Measurements from ENCODE around the gene GRM2.

GRM2 gene

DNA sequence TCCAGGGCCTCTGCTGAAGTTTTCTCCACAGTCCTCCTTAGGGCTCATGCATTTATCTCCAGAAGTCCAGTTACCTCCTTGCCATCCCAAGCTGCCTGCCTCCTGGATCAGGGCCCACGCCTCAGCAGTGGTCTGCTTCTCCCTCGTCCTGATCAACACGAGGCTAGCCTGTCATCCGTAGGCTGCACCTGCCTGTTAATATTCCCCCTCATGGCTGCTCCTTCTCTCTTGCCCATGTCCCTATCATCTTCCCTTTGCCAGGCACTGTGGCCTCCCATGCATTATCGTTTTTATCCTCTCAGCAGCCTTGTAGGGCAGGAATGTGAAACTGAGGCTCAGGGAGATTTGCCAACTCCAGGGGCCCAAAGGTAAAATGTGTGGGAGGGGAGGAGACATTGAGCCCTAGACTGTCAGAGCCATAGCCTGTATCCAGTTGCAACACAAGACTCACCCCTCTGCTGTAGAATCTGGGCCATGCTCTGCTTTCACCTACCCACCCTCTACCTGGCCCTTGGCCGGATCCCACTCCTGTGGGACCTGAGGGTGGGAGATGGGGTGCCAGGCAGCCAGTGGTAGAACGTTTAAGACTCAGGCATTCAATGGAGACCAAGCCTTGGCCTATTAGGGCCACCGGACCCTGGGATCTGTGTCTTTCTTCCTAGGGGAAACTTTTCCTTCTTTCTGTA is 4.6 kb downstream of the GRM2 start:
- no peak overlapping the region for H3K9ac ChIP-seq
- peaks cover 31% of the 10 kb centered on the region for H3K4me1 ChIP-seq
- no peak overlapping the region for H3K27ac ChIP-seq
- TF ChIP-seq Cebpa-rat (IDR thresholded peaks at IDR 0.05), result no peak
- no peaks in the 10 kb centered on the region for H3K9me3 ChIP-seq
- peaks cover 24% of the 10 kb centered on the region for H4K20me1 ChIP-seq
- H3K27me3 ChIP-seq, result peaks cover 16% of the 10 kb centered on the region
- no peaks in the 10 kb centered on the region for H3K36me3 ChIP-seq
- H3K4me3 ChIP-seq, result no peak overlapping the region
- no peak overlapping the region for H3K4me2 ChIP-seq

DNA sequence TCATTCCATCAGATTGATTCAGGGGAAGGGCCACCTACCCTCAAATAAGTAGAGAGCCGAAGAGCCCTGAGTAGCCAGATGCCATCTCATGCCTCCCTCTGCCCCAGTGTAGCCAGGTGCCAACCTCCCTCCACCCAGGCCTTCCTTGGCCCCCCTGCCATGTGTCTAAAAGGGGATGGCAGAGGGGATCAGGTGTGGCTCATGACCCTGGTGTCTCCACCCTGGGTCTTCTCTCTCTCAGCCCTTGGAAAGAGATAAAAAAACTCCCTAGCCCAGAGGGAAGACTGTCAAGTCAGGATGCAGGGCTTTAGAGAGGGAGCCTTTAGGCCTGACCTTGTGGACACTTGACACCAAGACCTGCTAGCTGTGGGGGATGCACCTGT is 5.2 kb downstream of the GRM2 start:
- Histone ChIP-seq H3K4me3 (no peak overlapping the region), H3K4me2 (no peak overlapping the region), H4K20me1 (peaks cover 22% of the 10 kb centered on the region), H3K4me1 (peaks cover 31% of the 10 kb centered on the region), H3K9ac (no peak overlapping the region), H3K27ac (no peak overlapping the region), H3K27me3 (peaks cover 16% of the 10 kb centered on the region), H3K36me3 (no peaks in the 10 kb centered on the region), H3K9me3 (no peaks in the 10 kb centered on the region)
- no peak for TF ChIP-seq Cebpa-rat (IDR thresholded peaks at IDR 0.05)

DNA sequence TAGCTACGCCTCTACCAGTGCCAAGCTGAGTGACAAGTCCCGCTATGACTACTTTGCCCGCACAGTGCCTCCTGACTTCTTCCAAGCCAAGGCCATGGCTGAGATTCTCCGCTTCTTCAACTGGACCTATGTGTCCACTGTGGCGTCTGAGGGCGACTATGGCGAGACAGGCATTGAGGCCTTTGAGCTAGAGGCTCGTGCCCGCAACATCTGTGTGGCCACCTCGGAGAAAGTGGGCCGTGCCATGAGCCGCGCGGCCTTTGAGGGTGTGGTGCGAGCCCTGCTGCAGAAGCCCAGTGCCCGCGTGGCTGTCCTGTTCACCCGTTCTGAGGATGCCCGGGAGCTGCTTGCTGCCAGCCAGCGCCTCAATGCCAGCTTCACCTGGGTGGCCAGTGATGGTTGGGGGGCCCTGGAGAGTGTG is 5.7 kb downstream of the GRM2 start:
- no peak overlapping the region for H3K9ac ChIP-seq
- peaks cover 17% of the 10 kb centered on the region for H4K20me1 ChIP-seq
- H3K9me3 ChIP-seq, result no peaks in the 10 kb centered on the region
- no peak for TF ChIP-seq Cebpa-rat (IDR thresholded peaks at IDR 0.05)
- peaks cover 26% of the 10 kb centered on the region for H3K4me1 ChIP-seq
- H3K27me3 ChIP-seq, result peaks cover 11% of the 10 kb centered on the region
- H3K36me3 ChIP-seq, result no peaks in the 10 kb centered on the region
- H3K27ac ChIP-seq, result no peak overlapping the region
- no peak overlapping the region for H3K4me3 ChIP-seq
- no peak overlapping the region for H3K4me2 ChIP-seq

DNA sequence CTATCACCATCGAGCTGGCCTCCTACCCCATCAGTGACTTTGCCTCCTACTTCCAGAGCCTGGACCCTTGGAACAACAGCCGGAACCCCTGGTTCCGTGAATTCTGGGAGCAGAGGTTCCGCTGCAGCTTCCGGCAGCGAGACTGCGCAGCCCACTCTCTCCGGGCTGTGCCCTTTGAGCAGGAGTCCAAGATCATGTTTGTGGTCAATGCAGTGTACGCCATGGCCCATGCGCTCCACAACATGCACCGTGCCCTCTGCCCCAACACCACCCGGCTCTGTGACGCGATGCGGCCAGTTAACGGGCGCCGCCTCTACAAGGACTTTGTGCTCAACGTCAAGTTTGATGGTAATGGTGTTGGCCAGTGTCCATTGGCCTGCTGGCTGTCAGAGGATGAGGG is 6.1 kb downstream of the GRM2 start:
- Histone ChIP-seq H3K9ac (no peak overlapping the region), H3K27me3 (peaks cover 6% of the 10 kb centered on the region; the same call in 1 of the 2 replicates), H3K4me3 (no peak overlapping the region), H4K20me1 (peaks cover 13% of the 10 kb centered on the region), H3K4me1 (peaks cover 22% of the 10 kb centered on the region), H3K27ac (no peak overlapping the region), H3K9me3 (no peaks in the 10 kb centered on the region), H3K36me3 (no peaks in the 10 kb centered on the region), H3K4me2 (no peak overlapping the region)
- TF ChIP-seq Cebpa-rat (IDR thresholded peaks at IDR 0.05), result no peak

DNA sequence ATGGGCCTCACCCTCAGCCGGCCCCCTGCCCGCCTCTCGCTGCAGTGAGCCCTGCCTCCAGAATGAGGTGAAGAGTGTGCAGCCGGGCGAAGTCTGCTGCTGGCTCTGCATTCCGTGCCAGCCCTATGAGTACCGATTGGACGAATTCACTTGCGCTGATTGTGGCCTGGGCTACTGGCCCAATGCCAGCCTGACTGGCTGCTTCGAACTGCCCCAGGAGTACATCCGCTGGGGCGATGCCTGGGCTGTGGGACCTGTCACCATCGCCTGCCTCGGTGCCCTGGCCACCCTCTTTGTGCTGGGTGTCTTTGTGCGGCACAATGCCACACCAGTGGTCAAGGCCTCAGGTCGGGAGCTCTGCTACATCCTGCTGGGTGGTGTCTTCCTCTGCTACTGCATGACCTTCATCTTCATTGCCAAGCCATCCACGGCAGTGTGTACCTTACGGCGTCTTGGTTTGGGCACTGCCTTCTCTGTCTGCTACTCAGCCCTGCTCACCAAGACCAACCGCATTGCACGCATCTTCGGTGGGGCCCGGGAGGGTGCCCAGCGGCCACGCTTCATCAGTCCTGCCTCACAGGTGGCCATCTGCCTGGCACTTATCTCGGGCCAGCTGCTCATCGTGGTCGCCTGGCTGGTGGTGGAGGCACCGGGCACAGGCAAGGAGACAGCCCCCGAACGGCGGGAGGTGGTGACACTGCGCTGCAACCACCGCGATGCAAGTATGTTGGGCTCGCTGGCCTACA is 8.5 kb downstream of the GRM2 start:
- Histone ChIP-seq H3K27ac (no peak overlapping the region), H3K36me3 (no peaks in the 10 kb centered on the region), H4K20me1 (no peaks in the 10 kb centered on the region), H3K9ac (no peak overlapping the region), H3K27me3 (no peaks in the 10 kb centered on the region), H3K4me1 (peaks cover 29% of the 10 kb centered on the region), H3K9me3 (no peaks in the 10 kb centered on the region), H3K4me2 (no peak overlapping the region), H3K4me3 (no peak overlapping the region)
- TF ChIP-seq Cebpa-rat (IDR thresholded peaks at IDR 0.05), result no peak

DNA sequence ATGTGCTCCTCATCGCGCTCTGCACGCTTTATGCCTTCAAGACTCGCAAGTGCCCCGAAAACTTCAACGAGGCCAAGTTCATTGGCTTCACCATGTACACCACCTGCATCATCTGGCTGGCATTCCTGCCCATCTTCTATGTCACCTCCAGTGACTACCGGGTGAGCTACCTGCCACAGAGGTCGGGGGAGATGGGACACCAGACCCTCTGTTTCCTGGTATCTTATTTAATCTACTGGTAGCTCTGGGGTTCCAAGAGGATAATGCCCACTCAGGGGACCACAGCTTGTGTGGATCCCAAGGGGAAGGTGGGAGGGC is 9.1 kb downstream of the GRM2 start:
- Histone ChIP-seq H3K36me3 (no peaks in the 10 kb centered on the region), H3K4me2 (no peak overlapping the region), H4K20me1 (no peaks in the 10 kb centered on the region), H3K4me3 (no peak overlapping the region), H3K9ac (no peak overlapping the region), H3K9me3 (no peaks in the 10 kb centered on the region), H3K27ac (no peak overlapping the region), H3K27me3 (no peaks in the 10 kb centered on the region), H3K4me1 (peaks cover 33% of the 10 kb centered on the region)
- TF ChIP-seq Cebpa-rat (IDR thresholded peaks at IDR 0.05), result no peak

DNA sequence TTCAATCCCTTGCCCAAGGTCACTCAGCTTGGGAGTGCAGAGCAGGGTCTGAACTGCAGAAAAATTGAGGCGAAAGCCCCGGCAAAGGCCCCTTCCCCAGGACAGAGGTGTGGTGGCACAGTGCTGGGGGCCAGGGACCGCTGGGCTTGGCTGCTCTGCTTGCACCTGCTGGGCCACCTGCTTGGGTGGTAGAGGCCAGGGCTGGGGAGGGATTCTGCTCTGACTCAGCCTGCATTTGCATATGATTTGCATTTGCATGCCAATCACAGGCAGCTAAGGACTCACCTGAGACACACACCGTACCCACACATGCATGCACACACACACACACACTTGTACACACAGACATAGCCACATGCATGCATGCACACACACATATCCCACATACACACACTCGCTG is 9.9 kb downstream of the GRM2 start:
- Histone ChIP-seq H3K4me1 (peaks cover 42% of the 10 kb centered on the region), H3K36me3 (no peaks in the 10 kb centered on the region), H3K27ac (no peak overlapping the region), H3K9me3 (no peaks in the 10 kb centered on the region), H4K20me1 (no peaks in the 10 kb centered on the region), H3K4me3 (no peak overlapping the region), H3K4me2 (no peak overlapping the region), H3K9ac (no peak overlapping the region), H3K27me3 (no peaks in the 10 kb centered on the region)
- TF ChIP-seq Cebpa-rat (IDR thresholded peaks at IDR 0.05), result no peak

DNA sequence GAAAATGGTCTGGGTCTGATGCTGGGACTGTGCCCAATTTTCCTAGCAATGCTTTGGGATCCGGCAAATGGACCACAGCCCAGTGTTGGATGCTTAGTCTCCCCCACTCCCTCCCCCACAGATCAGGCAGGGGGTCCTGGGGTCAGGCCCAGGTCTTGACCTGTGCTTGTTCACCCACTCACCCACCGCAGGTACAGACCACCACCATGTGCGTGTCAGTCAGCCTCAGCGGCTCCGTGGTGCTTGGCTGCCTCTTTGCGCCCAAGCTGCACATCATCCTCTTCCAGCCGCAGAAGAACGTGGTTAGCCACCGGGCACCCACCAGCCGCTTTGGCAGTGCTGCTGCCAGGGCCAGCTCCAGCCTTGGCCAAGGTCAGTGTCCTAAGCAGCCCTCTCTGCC is 10.6 kb downstream of the GRM2 start:
- Histone ChIP-seq H3K9me3 (no peaks in the 10 kb centered on the region), H3K4me1 (peaks cover 46% of the 10 kb centered on the region), H3K27ac (no peak overlapping the region), H3K4me2 (no peak overlapping the region), H3K36me3 (no peaks in the 10 kb centered on the region), H3K4me3 (no peak overlapping the region), H3K9ac (no peak overlapping the region), H3K27me3 (no peaks in the 10 kb centered on the region), H4K20me1 (no peaks in the 10 kb centered on the region)
- TF ChIP-seq Cebpa-rat (IDR thresholded peaks at IDR 0.05), result no peak

DNA sequence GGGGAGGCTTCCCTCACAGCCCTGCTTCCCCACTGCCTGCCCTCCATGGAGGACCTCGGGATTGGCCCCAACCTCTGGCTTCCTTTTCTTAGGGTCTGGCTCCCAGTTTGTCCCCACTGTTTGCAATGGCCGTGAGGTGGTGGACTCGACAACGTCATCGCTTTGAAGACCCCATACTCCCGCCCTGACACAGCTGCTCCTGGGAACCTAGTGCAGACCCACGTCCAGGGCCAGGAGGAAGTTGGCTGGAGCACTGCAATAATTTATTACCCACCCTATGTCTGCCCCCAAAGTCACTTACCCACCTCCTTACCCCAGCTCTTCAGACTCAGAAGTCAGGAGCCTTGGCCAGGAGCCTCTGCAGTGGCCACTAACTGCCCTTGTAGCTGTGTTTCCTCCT is 11.1 kb downstream of the GRM2 start:
- no peak overlapping the region for H3K27ac ChIP-seq
- no peaks in the 10 kb centered on the region for H3K36me3 ChIP-seq
- TF ChIP-seq Cebpa-rat (IDR thresholded peaks at IDR 0.05), result no peak
- 0 out of 2 replicates have a peak overlapping the region, but pooled peaks have one; percentile 29 for H3K9ac ChIP-seq
- H3K27me3 ChIP-seq, result no peaks in the 10 kb centered on the region
- H3K4me3 ChIP-seq, result no peak overlapping the region
- H3K9me3 ChIP-seq, result no peaks in the 10 kb centered on the region
- H3K4me1 ChIP-seq, result peaks cover 46% of the 10 kb centered on the region
- no peak overlapping the region for H3K4me2 ChIP-seq
- H4K20me1 ChIP-seq, result no peaks in the 10 kb centered on the region

DNA sequence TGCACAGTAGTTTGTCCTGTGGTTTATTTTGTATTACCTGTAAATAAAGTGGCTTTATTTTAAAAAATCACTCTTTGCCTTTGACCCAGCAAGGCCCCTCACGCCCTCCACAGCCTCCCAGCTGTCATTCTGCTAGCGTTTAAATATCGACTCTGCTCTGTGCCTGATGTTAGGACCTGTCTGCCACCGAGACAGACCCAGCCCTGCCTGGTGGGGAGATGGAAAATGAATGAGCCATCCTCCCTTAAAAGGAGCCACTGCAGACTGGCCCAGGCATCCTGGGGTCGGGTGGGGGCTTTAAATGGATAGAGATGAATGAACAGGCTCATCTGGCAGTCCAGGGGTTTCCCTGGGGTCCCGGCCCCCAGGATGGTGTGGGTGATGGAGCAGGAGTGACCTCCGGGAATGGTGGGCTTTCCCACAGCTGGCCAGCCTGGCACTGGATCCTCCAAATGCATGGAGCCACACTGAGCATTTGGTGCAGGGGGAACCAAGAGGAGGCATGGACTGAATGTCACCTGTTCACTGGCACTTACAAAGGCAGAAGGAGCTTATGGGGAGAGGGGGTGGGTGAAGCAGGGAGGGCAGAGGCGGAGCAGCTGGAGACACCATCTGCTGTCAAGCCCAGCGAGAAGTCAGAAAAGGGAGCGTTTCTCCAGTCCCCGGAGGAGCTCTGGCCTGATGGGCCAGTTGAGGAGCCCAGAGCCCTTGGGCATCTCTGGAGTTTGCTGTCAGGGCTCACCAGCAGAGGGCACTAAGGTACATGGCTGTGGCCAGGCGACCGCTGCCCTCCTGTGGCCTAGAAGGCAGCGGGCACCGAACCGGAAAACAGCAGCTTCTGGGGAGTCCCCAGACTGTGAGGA is 11.9 kb downstream of the GRM2 start:
- H3K27ac ChIP-seq, result no peak overlapping the region
- no peak overlapping the region for H3K4me3 ChIP-seq
- H3K27me3 ChIP-seq, result no peaks in the 10 kb centered on the region
- H3K9ac ChIP-seq, result 0 out of 2 replicates have a peak overlapping the region, but pooled peaks have one; percentile 29
- peak overlapping the region; percentile 36 for H3K4me2 ChIP-seq
- H4K20me1 ChIP-seq, result no peaks in the 10 kb centered on the region
- no peaks in the 10 kb centered on the region for H3K9me3 ChIP-seq
- H3K4me1 ChIP-seq, result peaks cover 46% of the 10 kb centered on the region
- H3K36me3 ChIP-seq, result no peaks in the 10 kb centered on the region
- TF ChIP-seq Cebpa-rat (IDR thresholded peaks at IDR 0.05), result no peak

Measured in BLaER1 (cell line).